ENCODE data around the gene ASAH2. TPM values are rescaled to one million over a fixed set of nuclear protein-coding genes. Genes with fewer than 3 reads are reported as not detected.
"Not testable (repeated sequence)": the region's sequence is repeated elsewhere in the genome, so short reads cannot be mapped to it uniquely, and the experiment has no call there.

The ASAH2 gene
- polyA plus RNA-seq (ENCODE audit: insufficient read length in 4 of 4) = 1 to 10 TPM; 2.8 to 4.3 (median 3.4) TPM

- DNase-seq (ENCODE audit: low read depth in 4 of 4, low spot score in 3 of 4) = no peak
Measured at GRCh38 chr10:50251394-50251793, at the start of gene ASAH2. Gene ASAH2 (minus strand): TSS chr10:50251516. CDS start chr10:50248610, 2,906 bp downstream.

GRCh38 chr10:50299948-50300669 is 48.8 kb upstream of the ASAH2 start:
- DNase-seq (ENCODE audit: low read depth in 4 of 4, low spot score in 3 of 4) = no peak

- DNase-seq (ENCODE audit: low read depth in 4 of 4, low spot score in 3 of 4) = no peak
Measured at GRCh38 chr10:50295367-50295766, 44.1 kb upstream of the ASAH2 start.

DNA sequence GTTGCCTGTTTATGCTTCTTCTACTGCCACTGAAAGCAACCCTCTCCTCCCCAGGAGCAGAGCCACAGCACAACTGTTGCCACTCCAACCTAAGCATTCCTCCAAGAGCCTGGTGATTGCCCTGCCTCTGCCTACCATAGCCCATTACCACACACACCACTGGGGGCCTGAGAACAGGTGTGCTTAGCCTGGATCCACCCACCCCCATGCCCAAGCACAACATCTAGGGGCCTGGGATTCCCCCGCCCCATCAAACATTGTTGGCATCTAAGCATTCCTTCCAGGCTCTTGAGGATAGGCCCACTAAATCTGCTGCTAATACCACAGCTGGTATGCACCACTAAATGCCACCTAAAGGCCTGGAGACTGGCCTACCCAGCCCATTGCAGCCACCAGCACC is 43.3 kb upstream of the ASAH2 start:
- no peak for DNase-seq (ENCODE audit: low read depth in 4 of 4, low spot score in 3 of 4)

DNA sequence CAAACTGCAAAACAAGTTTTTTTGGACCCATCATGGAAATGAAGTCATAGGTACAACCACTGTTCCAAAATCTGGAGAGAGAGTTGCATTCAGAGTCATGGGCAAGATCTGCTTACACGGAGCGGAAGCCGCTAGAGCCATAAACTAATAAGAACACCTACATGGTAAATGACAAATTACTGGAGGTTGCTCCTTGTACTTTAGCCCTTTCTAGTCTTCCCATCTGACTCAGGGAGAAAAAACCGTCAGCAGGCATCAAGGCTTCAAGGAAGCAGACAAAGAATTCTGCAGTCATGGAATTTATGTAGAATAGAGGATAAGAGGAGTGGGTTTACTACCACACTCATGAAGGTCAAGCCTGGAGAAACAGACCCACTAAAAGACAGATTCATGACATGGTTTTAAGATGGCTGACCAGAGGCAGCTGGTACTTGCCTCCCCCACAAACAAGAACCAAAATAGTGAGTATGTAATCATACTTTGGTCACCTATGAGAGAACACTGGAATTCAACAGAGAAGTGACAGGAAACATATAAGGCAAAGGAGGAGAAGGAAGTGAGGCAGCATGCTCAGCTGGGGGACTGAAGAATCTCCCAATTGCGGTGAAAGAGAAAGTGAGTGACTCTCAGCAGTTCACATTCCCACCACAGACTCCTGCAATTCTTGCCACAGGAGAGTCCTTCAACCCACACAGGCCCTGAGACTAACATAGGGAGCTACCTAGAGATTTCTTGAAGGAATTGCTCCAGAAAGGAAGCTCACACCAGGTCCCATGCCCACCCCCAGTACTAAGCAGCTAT is 42.4 kb upstream of the ASAH2 start:
- DNase-seq (ENCODE audit: low read depth in 4 of 4, low spot score in 3 of 4) = no peak

DNA sequence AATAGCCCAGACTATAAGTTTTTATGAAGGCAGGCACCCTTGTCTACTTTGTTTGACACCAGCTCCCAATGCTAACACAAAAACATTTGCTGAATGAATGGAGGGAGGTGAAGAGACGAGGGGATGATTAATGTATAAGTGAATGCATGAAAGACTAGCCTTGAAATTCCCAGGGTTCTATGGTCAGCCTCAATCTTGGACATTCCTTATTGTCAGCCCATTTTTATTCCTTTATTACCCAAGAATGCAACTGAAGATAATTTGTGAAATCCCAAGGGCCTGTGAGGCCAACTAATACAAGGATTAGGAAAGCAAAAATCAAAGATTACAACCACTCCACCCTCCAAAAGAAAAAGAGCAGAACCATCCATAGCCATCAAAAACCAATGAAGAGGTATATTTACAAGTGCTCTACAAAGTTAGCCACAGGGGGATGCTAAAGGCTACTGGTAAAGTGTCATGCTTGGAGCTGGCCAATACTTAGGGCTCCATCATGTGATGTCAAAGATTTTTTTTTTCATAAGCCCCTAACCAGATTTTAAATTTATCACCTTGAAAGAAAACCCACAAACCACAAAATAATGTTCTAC is 40.0 kb upstream of the ASAH2 start:
- DNase-seq (ENCODE audit: low read depth in 4 of 4, low spot score in 3 of 4) = no peak

GRCh38 chr10:50289196-50289595 is 37.9 kb upstream of the ASAH2 start:
- DNase-seq (ENCODE audit: low read depth in 4 of 4, low spot score in 3 of 4) = no peak

- no peak for DNase-seq (ENCODE audit: low read depth in 4 of 4, low spot score in 3 of 4)
Measured at GRCh38 chr10:50286996-50287803, 35.9 kb upstream of the ASAH2 start.

DNA sequence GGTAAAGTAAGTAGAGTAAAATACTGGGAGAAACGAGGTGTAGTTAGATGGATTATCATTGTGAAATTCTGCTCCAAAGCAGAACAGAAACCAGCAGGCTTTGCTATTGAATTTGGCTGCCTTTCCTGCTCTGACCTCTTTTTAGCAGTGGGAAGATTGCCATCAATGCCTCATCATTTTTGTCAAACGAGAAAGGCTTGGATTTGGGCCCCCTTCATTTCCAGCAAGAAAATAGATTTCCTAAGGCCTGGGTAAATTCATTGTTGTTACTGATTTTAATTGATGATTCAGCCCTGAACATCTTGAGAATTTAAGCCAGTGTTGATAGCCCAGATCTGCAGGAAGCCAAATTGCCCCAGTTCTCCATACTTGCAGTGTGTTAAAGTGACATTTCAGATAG is 35.2 kb upstream of the ASAH2 start:
- DNase-seq (ENCODE audit: low read depth in 4 of 4, low spot score in 3 of 4) = no peak

DNA sequence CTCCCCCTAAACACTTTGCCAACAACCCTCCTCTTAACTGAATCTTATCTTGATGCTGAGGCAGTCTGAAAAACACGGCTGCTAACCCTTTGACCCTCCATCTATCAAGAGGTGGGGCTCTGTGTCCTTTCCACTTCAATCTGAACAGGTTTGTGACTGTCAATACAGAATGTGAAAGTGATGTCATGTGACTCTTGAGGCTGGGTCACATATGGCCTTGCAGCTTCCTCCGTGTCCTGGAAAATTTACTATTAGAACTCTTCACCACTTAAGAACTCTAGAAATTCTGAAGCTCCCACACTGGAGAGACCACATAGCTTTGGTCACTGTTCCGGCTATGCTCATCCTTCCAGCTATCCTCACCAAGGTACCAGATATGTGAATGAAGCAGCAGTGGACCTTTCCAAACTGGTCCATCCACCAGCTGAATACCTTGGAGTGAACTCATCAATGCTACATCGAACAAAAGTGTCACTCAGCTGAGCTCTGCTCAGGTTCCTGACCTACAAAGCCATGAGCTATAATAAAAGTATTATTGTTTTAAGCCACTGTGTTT is 30.7 kb upstream of the ASAH2 start:
- DNase-seq (ENCODE audit: low read depth in 4 of 4, low spot score in 3 of 4) = no peak

GRCh38 chr10:50281210-50281966 is 30.1 kb upstream of the ASAH2 start:
- DNase-seq (ENCODE audit: low read depth in 4 of 4, low spot score in 3 of 4) = no peak

GRCh38 chr10:50280049-50280841 is 28.9 kb upstream of the ASAH2 start:
- DNase-seq (ENCODE audit: low read depth in 4 of 4, low spot score in 3 of 4) = no peak

GRCh38 chr10:50279489-50279888 is 28.2 kb upstream of the ASAH2 start:
- DNase-seq (ENCODE audit: low read depth in 4 of 4, low spot score in 3 of 4) = no peak

DNA sequence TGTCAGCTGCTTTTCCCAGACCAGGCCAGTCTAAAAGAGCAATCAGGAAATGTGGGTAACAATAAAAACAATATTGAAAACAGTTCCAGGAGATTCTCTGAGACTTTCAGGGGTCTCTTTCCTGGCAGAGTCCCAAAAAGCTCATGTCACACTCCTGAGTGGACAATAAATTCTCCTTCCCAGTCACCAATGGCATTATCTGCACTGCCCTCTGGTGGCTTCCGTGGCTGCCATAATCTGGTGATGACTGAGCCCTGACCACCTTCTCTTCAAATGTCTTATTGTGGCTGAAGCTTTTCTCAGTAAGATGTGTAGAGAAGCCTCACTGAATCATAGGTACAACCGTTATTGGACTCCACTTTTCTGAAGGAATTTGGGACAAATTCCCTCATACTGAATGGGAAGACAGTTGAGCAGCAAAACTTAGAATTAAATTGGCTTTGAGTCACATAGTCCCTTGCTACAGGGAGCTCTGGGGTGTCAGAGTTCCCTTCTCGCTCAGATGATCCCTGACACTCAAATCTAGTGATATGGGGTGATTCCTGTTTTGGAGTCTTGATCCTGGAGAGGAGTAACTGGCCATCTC is 24.4 kb upstream of the ASAH2 start:
- peak in 2 of 4 donors; percentile 4 to 12 for DNase-seq (ENCODE audit: low read depth in 4 of 4, low spot score in 3 of 4)

DNA sequence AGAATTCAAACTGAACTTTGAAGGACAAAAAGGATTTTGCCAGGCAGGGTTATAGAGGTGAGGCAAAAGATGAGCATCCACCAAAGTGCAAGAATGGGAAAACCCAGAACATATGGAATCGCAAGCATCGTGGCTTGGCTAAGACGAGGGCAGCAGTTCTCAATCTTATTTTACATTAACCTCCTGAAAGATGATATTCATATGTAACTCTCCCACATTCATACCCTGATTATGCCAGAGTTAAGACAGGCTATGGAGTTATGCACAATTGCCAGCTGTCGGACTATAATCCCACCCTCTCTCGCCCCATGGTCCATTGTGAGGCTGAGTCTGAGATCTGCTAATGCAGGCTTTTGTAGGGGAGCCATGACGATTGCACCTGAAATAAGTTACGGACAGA is 21.2 kb upstream of the ASAH2 start:
- no peak for DNase-seq (ENCODE audit: low read depth in 4 of 4, low spot score in 3 of 4)

DNA sequence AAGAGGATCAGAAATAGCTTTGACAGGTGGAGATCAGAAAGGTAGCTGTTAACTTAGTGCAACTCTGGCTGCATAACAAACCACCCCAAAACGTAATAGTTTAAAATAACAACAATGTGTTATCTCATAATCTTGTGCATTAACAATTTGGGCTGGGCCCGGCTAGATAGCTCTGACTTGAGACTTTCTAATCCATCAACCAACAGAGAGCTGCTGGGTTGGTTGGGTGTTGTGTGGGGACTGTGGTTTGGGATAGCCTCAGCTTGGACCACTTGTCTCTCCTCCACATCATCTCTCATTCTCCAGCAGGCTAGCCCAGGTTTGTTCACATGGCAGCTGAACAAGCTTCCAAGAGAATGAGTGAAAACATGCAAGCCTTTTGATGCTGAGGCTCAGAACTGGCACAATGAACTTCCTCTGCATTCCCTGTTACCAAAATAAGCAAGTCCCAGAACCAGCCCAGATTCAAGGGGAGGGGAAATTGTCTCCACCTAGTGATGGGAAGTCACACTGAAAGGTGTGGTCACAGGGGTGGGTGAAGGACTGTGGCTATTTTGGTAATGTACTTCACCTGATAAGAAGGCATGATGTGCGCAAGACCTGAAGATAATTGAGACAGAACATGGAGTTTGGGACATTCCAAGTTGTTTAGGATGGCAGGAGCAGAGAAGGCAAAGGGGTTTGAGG is 20.4 kb upstream of the ASAH2 start:
- DNase-seq (ENCODE audit: low read depth in 4 of 4, low spot score in 3 of 4) = no peak

DNA sequence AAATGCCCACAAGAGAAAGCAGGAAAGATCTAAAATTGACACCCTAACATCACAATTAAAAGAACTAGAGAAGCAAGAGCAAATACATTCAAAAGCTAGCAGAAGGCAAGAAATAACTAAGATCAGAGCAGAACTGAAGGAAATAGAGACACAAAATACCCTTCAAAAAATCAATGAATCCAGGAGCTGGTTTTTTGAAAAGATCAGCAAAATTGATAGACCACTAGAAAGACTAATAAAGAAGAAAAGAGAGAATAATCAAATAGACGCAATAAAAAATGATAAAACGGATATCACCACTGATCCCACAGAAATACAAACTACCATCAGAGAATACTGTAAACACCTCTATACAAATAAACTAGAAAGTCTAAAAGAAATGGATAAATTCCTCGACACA is 16.6 kb upstream of the ASAH2 start:
- DNase-seq (ENCODE audit: low read depth in 4 of 4, low spot score in 3 of 4) = not testable (repeated sequence)

DNA sequence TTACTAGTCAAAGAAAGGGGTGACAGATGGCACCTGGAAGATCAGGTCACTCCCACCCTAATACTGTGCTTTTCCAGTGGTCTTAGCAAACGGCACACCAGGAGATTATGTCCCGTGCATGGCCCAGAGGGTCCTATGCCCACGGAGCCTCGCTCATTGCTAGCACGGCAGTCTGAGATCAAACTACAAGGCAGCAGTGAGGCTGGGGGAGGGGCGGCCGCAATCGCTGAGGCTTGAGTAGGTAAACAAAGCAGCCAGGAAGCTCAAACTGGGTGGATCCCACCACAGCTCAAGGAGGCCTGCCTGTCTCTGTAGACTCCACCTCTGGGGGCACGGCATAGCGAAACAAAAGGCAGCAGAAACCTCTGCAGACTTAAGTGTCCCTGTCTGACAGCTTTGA is 11.3 kb upstream of the ASAH2 start:
- not testable (repeated sequence) for DNase-seq (ENCODE audit: low read depth in 4 of 4, low spot score in 3 of 4)
